ENCODE results near the gene SP4. TPM values are rescaled to one million over a fixed set of nuclear protein-coding genes. Genes with fewer than 3 reads are reported as not detected.

The SP4 gene
- total RNA-seq, 1 donor from 2014 or later, result 13.2 TPM

- no peak overlapping the region for H3K27ac Mint-ChIP-seq (ENCODE audit: unreplicated experiment)
- no peak for DNase-seq
- H3K4me3 Mint-ChIP-seq (ENCODE audit: unreplicated experiment), result no peak overlapping the region
- H3K27me3 Mint-ChIP-seq (ENCODE audit: unreplicated experiment), result no peaks in the 10 kb centered on the region
- H3K4me1 Mint-ChIP-seq (ENCODE audit: low read depth, unreplicated experiment), result no peaks in the 10 kb centered on the region
- TF ChIP-seq CTCF (IDR thresholded peaks at IDR 0.05; ENCODE audit: partially characterized antibody, unreplicated experiment), result no peak
- no peaks in the 10 kb centered on the region for H3K36me3 Mint-ChIP-seq (ENCODE audit: unreplicated experiment)
- H3K9me3 Mint-ChIP-seq (ENCODE audit: unreplicated experiment), result peaks cover 2% of the 10 kb centered on the region
These were observed 13.0 kb upstream of the SP4 start for GRCh38 chr7:21414795-21415393.

DNA sequence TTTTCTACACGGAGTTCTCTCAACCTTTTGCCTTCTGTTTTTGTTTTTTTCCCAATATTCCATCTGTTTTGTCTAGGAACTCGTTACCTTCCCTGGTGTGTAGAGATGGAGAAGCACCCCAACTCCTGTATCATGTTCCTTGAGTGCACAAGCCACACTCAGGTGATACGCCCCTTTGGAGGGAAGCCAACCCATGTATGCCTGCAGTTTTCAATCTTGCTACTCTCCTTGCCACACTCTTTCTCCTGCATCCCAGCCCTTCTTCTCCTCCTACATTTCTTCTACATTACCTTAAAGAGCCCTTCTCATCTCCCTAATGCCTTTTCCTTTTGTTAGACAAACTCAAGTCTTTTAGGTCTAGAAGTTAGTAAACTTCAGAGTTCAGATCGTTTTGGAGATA is 10.2 kb upstream of the SP4 start:
- DNase-seq, result no peak
- Mint-ChIP-seq H3K36me3 (ENCODE audit: unreplicated experiment) (no peaks in the 10 kb centered on the region), H3K4me3 (ENCODE audit: unreplicated experiment) (no peak overlapping the region), H3K4me1 (ENCODE audit: low read depth, unreplicated experiment) (no peaks in the 10 kb centered on the region), H3K9me3 (ENCODE audit: unreplicated experiment) (peaks cover 1% of the 10 kb centered on the region), H3K27me3 (ENCODE audit: unreplicated experiment) (no peaks in the 10 kb centered on the region), H3K27ac (ENCODE audit: unreplicated experiment) (no peak overlapping the region)
- no peak for TF ChIP-seq CTCF (IDR thresholded peaks at IDR 0.05; ENCODE audit: partially characterized antibody, unreplicated experiment)

GRCh38 chr7:21422751-21423150 is 5.1 kb upstream of the SP4 start:
- no peak overlapping the region for H3K27ac Mint-ChIP-seq (ENCODE audit: unreplicated experiment)
- no peak for TF ChIP-seq CTCF (IDR thresholded peaks at IDR 0.05; ENCODE audit: partially characterized antibody, unreplicated experiment)
- no peak overlapping the region for H3K4me3 Mint-ChIP-seq (ENCODE audit: unreplicated experiment)
- H3K4me1 Mint-ChIP-seq (ENCODE audit: low read depth, unreplicated experiment), result peaks cover 6% of the 10 kb centered on the region
- DNase-seq, result no peak
- no peaks in the 10 kb centered on the region for H3K36me3 Mint-ChIP-seq (ENCODE audit: unreplicated experiment)
- peaks cover 6% of the 10 kb centered on the region for H3K27me3 Mint-ChIP-seq (ENCODE audit: unreplicated experiment)
- peaks cover 4% of the 10 kb centered on the region for H3K9me3 Mint-ChIP-seq (ENCODE audit: unreplicated experiment)

- Mint-ChIP-seq H3K36me3 (ENCODE audit: unreplicated experiment) (no peaks in the 10 kb centered on the region), H3K27ac (ENCODE audit: unreplicated experiment) (no peak overlapping the region), H3K4me1 (ENCODE audit: low read depth, unreplicated experiment) (peaks cover 7% of the 10 kb centered on the region), H3K9me3 (ENCODE audit: unreplicated experiment) (peaks cover 6% of the 10 kb centered on the region), H3K4me3 (ENCODE audit: unreplicated experiment) (no peak overlapping the region), H3K27me3 (ENCODE audit: unreplicated experiment) (peaks cover 6% of the 10 kb centered on the region)
- no peak for TF ChIP-seq CTCF (IDR thresholded peaks at IDR 0.05; ENCODE audit: partially characterized antibody, unreplicated experiment)
- no peak for DNase-seq
These were observed 2.6 kb upstream of the SP4 start for GRCh38 chr7:21425290-21425689.

GRCh38 chr7:21426286-21427181 is 1.3 kb upstream of the SP4 start:
- Mint-ChIP-seq H3K4me1 (ENCODE audit: low read depth, unreplicated experiment) (peaks cover 9% of the 10 kb centered on the region), H3K27ac (ENCODE audit: unreplicated experiment) (peak overlapping the region; percentile 99), H3K36me3 (ENCODE audit: unreplicated experiment) (no peaks in the 10 kb centered on the region), H3K9me3 (ENCODE audit: unreplicated experiment) (peaks cover 6% of the 10 kb centered on the region), H3K4me3 (ENCODE audit: unreplicated experiment) (peak overlapping the region; percentile 96), H3K27me3 (ENCODE audit: unreplicated experiment) (peaks cover 6% of the 10 kb centered on the region)
- no peak for TF ChIP-seq CTCF (IDR thresholded peaks at IDR 0.05; ENCODE audit: partially characterized antibody, unreplicated experiment)
- DNase-seq, result no peak
